ENCODE results near the gene TLE3.
"Not testable (repeated sequence)": the region's sequence is repeated elsewhere in the genome, so short reads cannot be mapped to it uniquely, and the experiment has no call there.

The TLE3 gene

GRCh38 chr15:70097321-70098152 is at the start of gene TLE3:
Gene TLE3, minus strand, starts transcription at chr15:70097917. Its CDS starts 1,119 bp downstream, at chr15:70096798.
- peak; percentile 99 for DNase-seq

GRCh38 chr15:70147178-70147760 is 49.6 kb upstream of the TLE3 start:
- DNase-seq, result no peak

- DNase-seq, result no peak
Measured at GRCh38 chr15:70146771-70147170, 49.1 kb upstream of the TLE3 start.

- no peak for DNase-seq
Measured at GRCh38 chr15:70146162-70146561, 48.4 kb upstream of the TLE3 start.

GRCh38 chr15:70145261-70145660 is 47.5 kb upstream of the TLE3 start:
- no peak for DNase-seq

DNA sequence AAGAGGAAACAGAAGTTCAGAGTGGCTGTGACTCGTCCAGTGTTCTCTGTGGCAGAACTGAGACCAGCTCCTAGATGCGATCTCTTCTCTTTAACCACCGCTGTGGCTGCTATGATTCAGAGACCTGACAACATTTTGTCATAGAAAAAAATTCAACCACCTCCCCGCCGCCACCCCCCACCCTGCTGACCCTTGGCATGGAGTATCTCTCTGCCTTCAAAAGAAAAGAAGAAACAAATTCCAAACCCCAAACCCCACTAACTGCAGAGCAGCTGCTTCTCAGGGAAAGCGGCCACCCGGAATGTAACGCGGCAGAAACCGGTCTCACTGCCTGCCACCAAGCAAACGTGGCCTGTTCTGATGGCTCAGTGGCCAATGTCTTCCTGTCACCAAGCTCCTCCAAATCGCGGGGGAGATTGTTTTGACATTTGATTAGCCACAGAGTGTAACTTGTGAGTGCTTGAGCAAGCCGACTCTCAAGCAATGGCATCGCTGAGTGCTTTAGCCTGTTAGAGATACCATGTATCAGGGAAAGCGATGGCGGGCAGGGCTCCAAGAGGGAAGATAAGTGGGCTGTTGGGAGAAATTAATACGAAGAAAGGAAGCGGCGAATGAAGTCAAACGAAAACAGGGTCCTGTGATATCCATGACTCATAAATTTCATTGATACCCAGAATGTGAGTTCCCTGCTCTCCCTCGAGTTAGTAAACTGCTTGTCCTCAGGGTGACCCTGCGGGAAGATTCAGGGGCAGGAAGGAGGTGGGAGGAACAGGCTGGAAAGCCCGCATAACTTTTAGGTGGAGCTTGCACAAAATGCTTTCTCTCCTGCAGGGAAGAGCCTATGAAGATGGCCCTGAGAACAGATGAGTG is 44.8 kb upstream of the TLE3 start:
- peak; percentile 20 for DNase-seq

DNA sequence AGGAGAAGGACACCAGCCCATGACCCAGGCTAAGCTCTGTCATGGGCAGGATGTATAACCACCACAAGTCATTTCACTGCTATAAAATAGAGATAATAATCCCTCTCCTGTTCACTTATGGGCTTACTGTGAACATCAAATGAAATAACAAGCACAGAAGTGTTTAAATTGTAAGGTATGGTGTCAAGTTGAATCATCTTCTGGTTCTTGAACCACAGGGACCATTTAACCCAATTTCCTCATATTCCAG is 44.3 kb upstream of the TLE3 start:
- DNase-seq, result no peak

DNA sequence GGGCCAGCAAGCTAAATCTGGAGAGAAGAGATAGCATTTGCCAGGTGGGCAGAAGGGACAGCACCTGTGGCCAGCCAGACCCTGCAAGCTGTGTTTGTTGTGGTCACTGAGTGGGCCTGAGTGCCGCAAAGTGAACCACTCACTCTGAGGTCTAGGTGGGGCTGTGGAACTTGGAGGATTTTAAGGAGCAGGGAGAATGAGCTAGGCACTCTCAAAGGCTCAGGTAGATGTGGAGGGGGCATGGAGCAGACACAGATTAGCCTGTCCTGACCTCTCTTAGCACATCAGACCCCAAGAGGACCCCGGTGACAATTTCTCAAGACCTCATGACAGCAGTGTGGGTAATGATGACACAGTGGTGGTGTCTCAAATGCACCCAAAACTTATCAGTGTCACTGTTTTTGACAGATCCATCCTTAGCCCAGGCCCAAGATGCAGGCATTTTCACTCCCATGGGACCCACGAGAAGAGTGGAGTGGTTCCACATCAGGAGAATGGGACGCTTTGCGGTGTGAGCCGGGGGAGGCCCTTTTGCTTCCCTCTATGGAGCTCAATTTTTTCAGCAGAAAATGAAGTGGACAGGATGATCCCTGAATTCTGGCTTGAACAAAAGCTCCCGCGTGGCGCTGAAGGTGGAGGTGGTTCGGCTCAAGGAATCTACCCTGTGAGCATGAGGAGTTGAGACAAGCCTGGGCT is 43.8 kb upstream of the TLE3 start:
- no peak for DNase-seq

- peak; percentile 23 for DNase-seq
Measured at GRCh38 chr15:70140543-70141375, 43.0 kb upstream of the TLE3 start.

- DNase-seq, result no peak
Measured at GRCh38 chr15:70140025-70140542, 42.4 kb upstream of the TLE3 start.

GRCh38 chr15:70137967-70138366 is 40.2 kb upstream of the TLE3 start:
- no peak for DNase-seq

DNA sequence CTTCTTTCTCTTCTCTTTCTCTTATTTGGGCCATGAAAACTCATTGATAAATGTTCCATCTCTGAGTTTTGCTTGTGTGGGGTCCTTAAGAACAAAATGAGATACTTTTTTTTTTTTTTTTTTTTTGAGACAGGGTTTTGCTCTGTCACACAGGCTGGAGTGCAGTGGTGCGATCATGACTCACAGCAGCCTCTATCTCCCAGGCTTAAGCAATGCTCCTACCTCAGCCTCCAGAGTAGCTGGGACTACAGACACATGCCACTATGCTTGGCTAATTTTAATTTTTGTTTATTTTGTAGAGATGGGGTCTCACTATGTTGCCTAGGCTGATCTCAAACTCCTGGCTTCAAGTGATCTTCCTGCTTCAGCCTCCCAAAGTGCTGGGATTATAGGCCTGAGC is 39.3 kb upstream of the TLE3 start:
- not testable (repeated sequence) for DNase-seq

DNA sequence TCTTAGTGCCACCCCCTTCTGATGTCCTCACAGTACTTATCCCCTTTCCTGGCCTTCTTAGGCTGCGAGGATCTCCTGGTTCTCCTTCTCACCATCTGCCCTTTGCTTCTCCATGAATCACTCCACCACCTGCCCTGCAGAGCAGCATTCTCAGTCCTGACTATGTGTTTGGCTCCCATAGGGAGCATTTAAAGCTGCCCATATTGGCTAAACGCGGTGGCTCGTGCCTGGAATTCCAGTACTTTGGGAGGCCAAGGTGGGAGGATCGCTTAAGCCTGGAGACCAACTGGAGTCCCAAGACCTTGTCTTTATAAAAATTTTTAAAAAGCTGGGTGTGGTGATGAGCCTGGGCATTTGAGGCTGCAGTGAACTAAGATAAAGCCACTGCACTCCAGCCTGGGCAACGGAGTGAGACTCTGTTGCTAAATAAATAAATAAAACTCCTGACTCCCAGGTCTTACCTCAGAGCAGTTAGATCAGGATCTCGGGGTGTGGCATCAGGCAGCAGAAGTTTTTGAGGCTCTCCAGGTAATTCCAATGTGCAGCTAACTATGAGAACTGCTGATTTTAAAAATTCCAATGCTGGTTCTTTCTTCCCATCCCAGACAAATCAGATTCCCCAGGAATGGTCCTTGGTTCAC is 36.2 kb upstream of the TLE3 start:
- no peak for DNase-seq

- DNase-seq, result no peak
Measured at GRCh38 chr15:70133296-70133695, 35.6 kb upstream of the TLE3 start.

- DNase-seq, result no peak
Measured at GRCh38 chr15:70132571-70132970, 34.9 kb upstream of the TLE3 start.

DNA sequence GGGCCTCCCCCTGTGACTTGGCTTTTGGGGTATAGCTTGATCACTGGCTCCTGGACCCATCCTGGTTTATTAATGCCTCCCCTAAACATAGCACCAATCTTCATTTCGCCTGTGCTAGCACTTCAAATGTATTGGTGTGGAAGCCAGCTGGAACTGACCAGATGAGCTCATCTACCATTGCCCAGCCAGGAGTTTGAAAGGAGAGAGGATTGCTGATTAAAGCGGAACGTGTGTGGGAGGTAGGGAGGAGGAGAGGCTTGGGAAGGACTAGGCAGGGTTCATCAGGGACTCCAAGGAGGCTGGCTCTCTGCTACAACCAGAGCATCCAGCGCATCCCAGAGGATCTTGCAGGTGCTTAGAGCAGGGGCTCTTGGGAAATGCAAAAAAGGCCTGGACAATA is 34.4 kb upstream of the TLE3 start:
- no peak for DNase-seq

DNA sequence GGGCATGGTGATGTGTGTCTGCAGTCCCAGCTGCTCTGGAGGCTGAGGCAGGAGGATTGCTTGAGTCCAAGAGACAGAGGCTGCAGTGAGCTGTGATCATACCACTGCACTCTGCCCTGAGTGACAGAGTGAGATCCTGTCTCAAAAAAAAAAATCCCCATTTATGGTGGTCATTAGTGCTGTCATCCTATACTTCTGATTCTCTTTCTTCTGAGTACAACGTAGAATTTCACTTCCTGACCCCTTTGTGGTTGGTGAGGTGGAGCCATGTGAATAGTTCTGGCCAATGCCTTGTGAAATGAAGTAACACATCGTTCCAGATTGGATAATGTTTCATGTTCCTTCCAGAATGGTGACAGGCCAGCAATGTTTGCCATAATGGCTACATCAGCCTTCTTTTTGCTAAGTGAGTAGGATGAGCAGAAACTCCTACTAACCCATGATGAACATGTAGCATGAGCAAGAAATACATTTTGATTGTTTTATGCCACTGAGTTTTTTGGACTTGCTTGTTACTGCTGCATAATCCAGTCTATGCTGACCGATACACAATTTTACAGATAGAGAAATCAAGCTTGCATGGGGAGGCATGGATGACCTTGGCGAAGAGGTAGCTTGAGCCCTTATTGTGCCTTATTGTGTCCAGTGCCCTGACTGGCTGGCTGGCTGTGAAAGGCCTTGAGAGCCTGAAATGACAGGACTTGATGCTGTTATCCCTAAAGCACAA is 30.9 kb upstream of the TLE3 start:
- DNase-seq, result no peak

DNA sequence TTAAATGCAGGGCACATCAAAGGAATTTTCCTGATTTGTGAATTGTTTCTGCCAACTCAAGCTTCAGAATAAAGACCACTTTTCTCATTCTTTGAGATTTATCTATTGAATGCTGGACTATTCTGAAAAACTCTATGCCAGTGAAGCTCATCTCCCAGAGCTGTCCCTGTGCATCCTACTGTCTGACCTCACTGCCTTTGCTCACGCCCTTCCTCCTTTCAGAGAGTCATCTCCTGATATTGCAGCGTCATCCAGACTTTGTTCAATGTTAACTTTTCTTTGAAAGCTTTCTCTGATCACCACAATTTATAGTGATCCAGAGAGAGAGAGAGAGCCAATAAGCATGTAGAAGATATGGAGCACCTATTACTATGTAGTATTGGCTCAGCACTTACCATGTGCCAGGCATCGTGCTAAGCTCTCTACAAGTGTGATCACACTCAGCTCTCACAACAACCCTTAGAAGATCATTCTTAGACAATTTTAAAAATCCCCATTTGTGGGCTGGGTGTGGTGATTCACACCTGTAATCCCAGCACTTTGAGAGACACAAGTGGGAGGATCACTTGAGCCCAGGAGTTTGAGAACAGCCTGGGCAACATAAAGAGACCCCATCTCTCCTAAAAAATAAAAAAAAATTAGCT is 30.2 kb upstream of the TLE3 start:
- no peak for DNase-seq

DNA sequence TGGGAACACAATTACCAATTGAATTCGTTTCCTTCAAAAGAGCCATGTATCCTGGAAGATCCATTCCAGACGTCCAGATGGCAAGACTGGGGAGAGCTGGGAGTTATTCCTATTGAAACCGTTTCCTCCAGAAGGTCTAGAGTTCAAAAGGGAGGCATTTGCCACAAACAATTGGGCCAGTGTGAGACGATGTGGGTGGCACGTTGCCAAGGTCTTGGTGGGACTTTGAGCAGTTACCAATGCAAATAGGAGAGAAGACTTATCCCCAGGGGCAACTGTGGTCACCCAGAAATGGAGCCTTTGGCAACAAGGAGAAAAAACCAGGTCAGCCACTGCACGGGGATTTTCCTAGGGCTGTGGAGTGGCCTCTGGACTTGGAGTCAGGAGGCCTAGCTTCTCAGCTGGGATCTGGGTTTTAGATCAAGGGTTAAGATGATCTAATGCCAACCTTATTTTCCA is 29.6 kb upstream of the TLE3 start:
- DNase-seq, result no peak

- DNase-seq, result no peak
Measured at GRCh38 chr15:70126362-70126761, 28.6 kb upstream of the TLE3 start.

Data from CD4-positive, alpha-beta T cell treated with Interleukin-17A for 4 hours (primary cell).